ENCODE results near the gene SFTPB.

DNA sequence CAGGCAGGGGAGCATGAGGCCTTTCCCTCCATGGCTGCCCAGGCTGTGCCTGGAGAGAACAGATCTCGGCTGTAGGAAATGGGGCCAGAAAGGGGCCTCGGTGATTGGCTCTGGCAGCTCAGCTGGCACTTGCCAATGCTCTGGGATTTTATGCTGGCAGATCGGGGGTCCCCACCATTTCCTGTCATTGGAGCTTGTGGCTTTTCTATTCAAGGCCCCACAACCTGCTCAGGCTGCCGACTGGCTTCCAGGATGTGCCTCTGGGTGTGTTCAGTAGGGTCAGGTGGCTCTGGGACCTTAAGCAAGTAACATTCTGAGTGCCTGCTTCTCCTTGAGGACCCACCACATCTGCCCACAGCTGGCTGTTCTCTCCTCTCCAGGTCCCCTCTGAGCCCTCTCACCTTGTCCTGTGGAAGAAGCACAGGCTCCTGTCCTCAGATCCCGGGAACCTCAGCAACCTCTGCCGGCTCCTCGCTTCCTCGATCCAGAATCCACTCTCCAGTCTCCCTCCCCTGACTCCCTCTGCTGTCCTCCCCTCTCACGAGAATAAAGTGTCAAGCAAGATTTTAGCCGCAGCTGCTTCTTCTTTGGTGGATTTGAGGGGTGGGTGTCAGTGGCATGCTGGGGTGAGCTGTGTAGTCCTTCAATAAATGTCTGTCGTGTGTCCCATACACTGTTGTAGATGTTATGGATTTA lies 30.3 kb upstream of the SFTPB start:
- TF ChIP-seq, protein P1, sequence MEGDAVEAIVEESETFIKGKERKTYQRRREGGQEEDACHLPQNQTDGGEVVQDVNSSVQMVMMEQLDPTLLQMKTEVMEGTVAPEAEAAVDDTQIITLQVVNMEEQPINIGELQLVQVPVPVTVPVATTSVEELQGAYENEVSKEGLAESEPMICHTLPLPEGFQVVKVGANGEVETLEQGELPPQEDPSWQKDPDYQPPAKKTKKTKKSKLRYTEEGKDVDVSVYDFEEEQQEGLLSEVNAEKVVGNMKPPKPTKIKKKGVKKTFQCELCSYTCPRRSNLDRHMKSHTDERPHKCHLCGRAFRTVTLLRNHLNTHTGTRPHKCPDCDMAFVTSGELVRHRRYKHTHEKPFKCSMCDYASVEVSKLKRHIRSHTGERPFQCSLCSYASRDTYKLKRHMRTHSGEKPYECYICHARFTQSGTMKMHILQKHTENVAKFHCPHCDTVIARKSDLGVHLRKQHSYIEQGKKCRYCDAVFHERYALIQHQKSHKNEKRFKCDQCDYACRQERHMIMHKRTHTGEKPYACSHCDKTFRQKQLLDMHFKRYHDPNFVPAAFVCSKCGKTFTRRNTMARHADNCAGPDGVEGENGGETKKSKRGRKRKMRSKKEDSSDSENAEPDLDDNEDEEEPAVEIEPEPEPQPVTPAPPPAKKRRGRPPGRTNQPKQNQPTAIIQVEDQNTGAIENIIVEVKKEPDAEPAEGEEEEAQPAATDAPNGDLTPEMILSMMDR (conservative IDR thresholded peaks at IDR 0.05; ENCODE audit: low read length) = no peak
- TF ChIP-seq EZH2phosphoT487 (IDR thresholded peaks at IDR 0.05; ENCODE audit: borderline replicate concordance, low read depth, low read length) = no peak
